GM18909 (cell line): ENCODE measurements around the gene RDH14.
A peak's percentile ranks its signal among the peaks of the same experiment; 100 is the strongest.

ENCODE experiments used
- ATAC-seq: cut with Tn5 transposase; IDR thresholded peaks from one replicate; pipeline ENCODE4 v1.9.1; 2021; ENCODE audit warnings: mild to moderate bottlenecking; ENCODE audit not compliant: unreplicated experiment, poor library complexity

Gene RDH14

DNA sequence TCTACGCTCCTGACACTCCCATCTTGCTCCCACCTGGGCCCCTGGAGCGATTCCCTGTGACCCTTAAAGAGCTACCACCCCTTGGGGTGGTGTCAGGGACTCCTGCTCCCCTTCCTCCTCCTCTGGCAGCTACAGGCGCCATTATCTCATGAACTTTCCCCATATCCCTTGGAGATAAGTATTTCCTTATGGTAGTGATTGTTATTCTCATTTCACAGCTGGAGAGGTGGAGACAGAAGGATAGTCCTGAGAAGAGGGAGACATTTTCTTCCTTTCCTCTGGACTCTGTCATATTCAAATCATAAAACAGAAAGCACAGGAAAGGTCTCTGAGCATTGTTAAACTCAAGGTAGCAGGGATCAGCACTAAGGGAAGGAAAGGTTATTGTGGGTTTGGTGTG is 34.6 kb downstream of the RDH14 start:
- ATAC-seq = no peak

GRCh38 chr2:18525236-18525635 is 35.2 kb downstream of the RDH14 start:
- no peak for ATAC-seq

- no peak for ATAC-seq
These were observed 37.8 kb downstream of the RDH14 start for GRCh38 chr2:18522484-18523146.

DNA sequence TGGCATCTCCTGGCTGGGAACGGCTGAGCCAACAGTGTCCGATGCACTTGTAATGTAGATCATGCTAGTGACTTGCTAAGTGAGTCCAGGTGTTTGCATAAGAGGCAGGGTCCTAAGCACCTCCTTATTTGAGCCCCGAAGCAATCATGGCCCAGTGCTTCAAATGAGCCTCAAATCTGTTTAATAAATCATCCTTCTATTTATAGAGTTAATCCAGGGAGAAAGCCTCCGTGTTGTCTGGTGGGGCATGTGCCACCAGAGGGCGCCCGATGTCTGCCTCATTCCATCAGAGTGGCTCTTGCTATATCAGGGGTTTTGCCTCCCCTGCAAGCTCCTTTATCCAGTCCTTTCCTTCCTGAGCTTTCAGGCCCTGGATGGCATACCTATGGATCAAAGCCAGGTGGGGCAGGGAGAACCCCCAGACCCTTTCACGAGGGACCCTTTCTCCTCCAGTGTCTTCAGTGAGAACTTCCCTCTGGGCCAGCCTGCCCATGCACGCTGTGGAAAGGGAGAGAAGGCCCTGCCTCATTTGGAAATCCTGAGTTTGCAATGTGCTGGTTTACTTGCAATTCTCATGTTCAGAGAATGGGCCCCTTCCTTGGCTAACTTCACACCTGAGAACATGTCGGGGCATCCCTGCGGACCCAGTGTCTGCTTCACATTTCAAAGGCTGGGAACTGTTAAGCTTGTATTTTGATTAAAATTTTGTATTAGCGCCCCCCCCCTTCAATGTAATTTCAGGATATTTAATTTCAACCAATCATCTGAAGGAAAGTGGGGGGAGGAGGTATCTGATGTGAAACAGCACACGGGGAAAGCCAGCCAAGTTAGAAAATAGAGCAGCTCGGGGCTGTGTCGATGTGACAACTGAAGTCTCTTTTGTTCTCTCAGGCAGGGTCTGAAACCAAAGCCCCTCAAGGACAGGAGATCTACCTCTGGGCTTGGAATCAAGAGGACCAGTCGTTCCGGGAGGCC is 39.7 kb downstream of the RDH14 start:
- peak; percentile 79 for ATAC-seq

- no peak for ATAC-seq
These were observed 40.5 kb downstream of the RDH14 start for GRCh38 chr2:18519914-18520450.

DNA sequence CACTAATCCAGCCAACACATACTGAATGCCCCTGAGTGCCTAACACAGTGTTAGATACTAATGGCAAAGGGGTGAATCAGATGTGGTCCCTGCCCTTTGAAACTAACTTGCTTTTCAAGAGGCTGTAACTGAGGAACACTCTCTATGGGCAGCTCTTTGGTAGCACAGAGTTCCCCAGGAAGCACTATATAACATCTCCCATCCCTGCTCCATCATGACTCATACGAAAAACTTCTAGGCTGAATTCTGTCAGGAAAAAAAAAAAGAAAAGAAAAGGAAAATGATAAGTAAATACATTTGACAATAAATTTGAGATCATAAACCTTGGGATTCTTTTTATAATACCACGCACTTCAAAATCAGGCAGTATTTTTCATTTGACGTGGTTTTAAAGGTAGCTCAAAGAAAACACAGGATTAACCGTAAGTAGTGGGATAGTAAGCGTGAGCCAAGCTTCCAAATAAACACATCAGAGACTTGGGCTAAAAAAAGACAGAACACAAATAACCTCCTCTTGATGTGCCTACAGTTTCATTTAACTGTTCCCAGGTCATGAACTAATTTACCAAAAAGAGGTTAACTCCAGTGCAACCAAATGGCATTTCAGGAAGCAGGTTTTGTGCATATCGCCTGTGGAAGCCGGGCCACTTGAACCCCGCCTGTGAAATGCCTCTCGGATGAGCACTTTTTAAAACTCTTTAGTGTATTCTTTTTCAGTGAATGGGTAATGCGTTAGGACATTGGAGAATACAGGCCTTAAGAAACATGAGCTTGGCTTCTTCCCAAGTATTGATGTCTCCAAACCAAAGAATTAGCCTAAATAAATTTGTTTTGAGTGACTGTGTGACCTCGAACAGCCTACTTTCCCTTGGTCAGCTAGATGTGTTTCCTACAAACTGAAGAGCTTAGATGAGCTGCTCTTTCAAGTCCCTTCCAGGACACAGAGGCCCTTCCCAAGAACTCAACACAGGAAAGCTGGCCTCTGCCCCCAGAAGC is 42.0 kb downstream of the RDH14 start:
- no peak for ATAC-seq

DNA sequence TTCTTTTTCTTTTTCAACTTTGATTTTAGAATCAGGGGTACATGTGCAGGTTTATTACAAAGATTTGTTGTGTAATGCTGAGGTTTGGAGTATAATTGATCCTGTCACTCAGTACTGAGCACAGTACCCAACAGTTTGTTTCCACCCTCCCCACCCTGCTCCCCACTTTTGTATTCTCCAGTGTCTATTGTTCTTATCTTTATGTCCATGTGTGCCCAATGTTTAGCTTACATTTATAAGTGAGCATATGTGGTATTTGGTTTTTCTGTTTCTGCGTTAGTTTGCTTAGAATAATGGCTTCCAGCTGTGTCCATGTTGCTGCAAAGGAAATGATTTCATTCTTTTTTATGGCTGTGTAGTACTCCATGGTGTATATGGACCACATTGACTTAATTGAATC is 43.1 kb downstream of the RDH14 start:
- ATAC-seq = no peak

DNA sequence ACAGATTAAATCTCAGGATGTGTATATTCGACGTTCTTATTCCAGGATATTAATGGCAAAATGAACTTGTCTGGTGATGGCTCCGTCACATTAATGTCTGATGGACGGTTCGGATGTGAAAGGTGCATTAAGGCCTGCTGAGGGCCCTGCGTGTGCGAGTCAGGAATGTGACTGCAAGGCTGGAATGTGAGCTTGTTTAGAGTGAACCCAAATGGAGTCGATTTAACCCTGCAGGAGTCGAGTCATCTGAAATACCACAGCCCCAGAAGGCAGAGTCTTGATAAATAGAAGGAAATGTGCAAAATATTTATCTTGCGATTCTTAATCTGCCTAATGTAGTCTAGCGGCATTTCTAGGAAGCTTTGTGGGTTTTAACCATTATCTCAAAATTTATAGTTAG is 44.3 kb downstream of the RDH14 start:
- ATAC-seq = no peak

DNA sequence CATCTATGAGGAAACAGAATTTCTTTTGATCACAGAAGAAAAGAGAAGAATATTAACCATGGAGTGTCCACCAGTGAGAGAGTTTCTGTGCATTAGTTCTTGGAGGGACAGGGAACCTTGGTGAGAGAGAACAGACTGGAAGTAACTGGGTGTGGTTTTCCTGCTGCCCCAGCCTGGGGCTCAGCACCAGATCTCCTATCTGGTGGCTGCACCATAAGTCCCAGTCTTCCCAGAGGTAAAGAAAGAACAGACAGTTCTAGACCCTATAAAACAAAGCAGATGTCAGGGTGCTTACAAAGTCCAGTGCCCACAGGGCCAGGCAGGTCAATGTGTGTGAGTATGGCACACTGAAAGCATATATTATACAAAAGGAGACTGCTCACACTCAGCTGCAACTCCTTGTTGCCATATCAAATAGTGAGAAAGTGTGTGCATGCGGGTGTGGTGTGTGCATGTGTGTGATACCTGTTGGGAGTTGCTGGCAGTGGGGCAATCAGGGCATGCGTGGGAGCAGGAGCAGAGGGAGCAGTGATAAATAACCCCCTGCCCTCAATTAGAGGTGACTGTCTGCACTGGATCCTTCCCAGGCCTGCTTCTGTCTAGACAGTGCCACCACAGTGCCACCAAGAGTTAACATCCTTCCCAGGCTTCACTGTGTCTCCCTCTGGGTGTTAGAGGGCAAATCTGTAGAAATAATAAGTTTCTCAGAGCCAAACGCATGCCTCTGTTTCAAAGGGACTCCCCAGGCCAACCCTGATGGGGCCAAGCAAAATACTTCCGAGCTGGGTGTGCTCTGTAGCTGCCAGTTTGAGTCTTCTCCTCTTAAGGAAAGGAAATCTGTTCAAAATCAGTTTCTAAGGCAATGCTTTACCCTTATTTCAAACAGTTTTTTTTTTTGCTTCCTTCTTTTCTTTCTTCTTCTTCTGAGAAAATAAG is 45.7 kb downstream of the RDH14 start:
- no peak for ATAC-seq

DNA sequence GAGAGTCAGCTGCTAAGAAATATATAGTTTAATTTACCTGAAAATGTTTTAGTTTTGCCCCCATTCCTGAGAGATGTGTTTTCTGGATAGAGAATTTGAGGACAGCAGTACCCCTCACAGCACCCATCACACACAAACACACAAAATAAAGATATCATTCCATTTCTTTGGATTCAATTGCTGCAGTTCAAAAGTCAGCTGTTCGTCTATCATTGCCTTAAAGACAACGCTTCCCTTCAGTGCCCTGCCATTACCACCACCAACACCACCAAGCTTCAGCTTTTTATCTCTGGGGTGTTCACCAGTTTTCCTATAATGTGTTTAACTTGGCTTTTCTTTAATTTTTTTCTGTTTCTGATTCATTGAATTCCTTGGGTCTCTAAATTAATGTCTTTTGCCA is 49.7 kb downstream of the RDH14 start:
- no peak for ATAC-seq

- ATAC-seq = no peak
These were observed 53.5 kb downstream of the RDH14 start for GRCh38 chr2:18506883-18507509.

GRCh38 chr2:18505703-18506341 is 54.6 kb downstream of the RDH14 start:
- ATAC-seq = no peak
